ENCODE results near the gene SLAMF1. TPM values are rescaled to one million over a fixed set of nuclear protein-coding genes. Genes with fewer than 3 reads are reported as not detected.
A peak's percentile ranks its signal among the peaks of the same experiment; 100 is the strongest.

The SLAMF1 gene
- polyA plus RNA-seq, 3 donors = 0.13 to 0.65 TPM; not detected in 1

DNA sequence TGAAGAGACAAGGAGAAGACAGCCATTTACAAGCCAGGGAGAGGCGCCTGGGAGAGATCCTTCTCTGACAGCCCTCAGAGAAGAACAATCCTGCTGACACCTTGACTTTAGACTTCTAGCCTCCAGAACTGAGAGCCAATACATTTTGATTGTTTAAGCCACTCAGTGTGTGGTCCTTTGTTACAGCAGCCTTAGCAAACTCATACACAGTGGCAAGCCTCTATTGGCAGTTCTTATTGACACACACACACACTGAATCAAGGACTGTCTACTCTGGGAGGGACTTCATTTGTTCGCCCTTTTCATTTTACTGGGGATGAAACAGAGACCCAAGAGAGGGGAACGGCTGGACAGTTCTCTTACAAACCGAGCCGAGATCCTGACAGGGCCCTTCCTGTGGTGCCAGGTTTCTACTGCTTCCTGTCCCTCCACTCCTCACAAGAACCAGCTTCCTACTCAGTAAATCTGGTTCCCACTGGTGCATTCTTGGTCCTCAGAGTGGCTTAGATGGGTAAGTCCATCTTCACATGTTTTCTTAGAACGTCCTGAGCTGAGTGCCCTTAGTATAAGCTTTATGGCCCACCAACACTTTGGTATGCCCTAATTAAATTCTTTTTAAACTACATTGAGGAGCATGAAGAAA, 14.7 kb downstream of the SLAMF1 start:
- H3K9ac ChIP-seq (ENCODE audit: insufficient read depth, low read length, poor library complexity, severe bottlenecking) = no peak overlapping the region
- H3K27me3 ChIP-seq (ENCODE audit: control insufficient read depth in 2 of 2, insufficient read depth in 2 of 2, low read length in 2 of 2) = no peaks in the 10 kb centered on the region
- H3K9me3 Mint-ChIP-seq = peaks cover 0 to 2% (median 0%) of the 10 kb centered on the region in 7 donors
- H3K36me3 ChIP-seq (replicated peaks in 1 of 2; ENCODE audit: control insufficient read depth in 1 of 2, insufficient read depth in 2 of 2, low read length in 2 of 2) = no peaks in the 10 kb centered on the region
- peaks cover 35% of the 10 kb centered on the region for H3K4me1 Mint-ChIP-seq
- no peaks in the 10 kb centered on the region for H3K79me2 ChIP-seq (ENCODE audit: insufficient read depth, low read length)
- H3K27ac ChIP-seq (ENCODE audit: low read depth in 1 of 2, low read length in 2 of 2) = no peak overlapping the region
- no peak overlapping the region for H3K4me3 Mint-ChIP-seq
- intact Hi-C loops (cut with micrococcal nuclease) = no loop called here
- no peak for DNase-seq
- peaks cover 4 to 7% of the 10 kb centered on the region in 2 donors for H3K36me3 Mint-ChIP-seq
- H3K27ac Mint-ChIP-seq = peak overlapping the region in 1 of 7 donors; percentile 46
- TF ChIP-seq, protein P1, sequence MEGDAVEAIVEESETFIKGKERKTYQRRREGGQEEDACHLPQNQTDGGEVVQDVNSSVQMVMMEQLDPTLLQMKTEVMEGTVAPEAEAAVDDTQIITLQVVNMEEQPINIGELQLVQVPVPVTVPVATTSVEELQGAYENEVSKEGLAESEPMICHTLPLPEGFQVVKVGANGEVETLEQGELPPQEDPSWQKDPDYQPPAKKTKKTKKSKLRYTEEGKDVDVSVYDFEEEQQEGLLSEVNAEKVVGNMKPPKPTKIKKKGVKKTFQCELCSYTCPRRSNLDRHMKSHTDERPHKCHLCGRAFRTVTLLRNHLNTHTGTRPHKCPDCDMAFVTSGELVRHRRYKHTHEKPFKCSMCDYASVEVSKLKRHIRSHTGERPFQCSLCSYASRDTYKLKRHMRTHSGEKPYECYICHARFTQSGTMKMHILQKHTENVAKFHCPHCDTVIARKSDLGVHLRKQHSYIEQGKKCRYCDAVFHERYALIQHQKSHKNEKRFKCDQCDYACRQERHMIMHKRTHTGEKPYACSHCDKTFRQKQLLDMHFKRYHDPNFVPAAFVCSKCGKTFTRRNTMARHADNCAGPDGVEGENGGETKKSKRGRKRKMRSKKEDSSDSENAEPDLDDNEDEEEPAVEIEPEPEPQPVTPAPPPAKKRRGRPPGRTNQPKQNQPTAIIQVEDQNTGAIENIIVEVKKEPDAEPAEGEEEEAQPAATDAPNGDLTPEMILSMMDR (IDR thresholded peaks at IDR 0.05) = no peak
- H3K27me3 Mint-ChIP-seq (ENCODE audit: low read depth in 3 of 3) = peaks cover 0 to 2% (median 1%) of the 10 kb centered on the region in 3 donors
- WGBS (ENCODE audit: insufficient coverage) = 60% methylated on average over 3 of the region's 6 CpGs
- H3K4me3 ChIP-seq (replicated peaks in 1 of 3; ENCODE audit: low read depth in 2 of 3, low read length in 3 of 3) = no peak overlapping the region
- H3K4me2 ChIP-seq (replicated peaks; ENCODE audit: extremely low read depth, low read length, poor library complexity, severe bottlenecking) = no peak overlapping the region
- no peaks in the 10 kb centered on the region for H4K20me1 ChIP-seq (ENCODE audit: insufficient read depth, low read length)
- H3K4me1 ChIP-seq (ENCODE audit: control insufficient read depth in 1 of 2, insufficient read depth in 2 of 2, low read length in 2 of 2) = peaks cover 21 to 28% of the 10 kb centered on the region in 2 donors
- H2AFZ ChIP-seq (ENCODE audit: insufficient read depth, low read depth, low read length, poor library complexity, severe bottlenecking) = peak overlapping the region; percentile 12
- H3K9me3 ChIP-seq (replicated peaks in 1 of 2; ENCODE audit: control insufficient read depth in 1 of 2, insufficient read depth in 1 of 2, low read length in 2 of 2) = no peaks in the 10 kb centered on the region

DNA sequence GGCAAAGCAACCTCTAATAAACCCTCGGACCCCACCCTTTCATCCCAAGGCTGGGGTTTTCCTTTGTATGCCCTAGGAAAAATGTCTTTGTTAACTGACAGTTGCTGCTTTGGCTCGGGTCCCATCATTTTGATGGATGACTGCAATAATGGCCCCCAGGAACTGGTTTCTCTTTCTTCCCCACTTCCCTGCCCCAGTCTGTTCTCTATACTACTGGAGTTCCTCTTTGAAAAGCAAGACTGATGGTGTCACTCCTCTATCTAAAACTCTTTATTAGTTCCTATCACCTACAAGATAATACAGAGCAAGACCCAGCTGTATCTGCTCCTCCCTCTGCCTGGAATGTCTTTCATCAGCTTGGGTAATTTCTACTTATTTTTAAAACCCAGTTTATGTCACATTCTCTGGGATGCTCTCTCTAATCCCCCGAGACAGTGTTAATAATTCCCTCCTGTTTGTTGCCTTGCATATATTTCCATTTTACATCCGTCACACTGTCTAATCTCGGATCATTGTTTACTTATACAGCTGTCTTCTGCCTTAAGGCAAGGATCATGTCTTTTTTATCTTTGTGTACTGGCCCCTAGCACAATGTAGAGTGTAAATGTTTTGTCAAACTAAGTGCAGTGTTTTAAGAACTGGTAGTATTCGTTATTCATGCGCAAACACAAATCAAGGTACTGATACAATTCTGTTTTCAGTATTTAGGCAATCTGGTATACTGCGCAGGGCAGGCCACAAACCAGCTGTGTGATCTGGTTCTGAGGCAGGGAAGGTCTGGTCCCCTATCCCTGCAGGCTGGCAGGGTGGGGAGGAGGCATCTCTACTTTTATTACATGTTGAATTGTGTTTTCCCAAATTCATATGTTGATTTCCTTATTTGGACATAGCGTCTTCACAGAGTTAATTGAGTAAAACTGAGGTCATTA, 16.1 kb downstream of the SLAMF1 start:
- Mint-ChIP-seq H3K4me3 (peak overlapping the region in 1 of 2 donors; percentile 37), H3K27me3 (ENCODE audit: low read depth in 3 of 3) (peaks cover 1 to 3% (median 2%) of the 10 kb centered on the region in 3 donors), H3K27ac (peak overlapping the region; percentile 44 to 91 (median 80)), H3K9me3 (peaks cover 0 to 2% (median 0%) of the 10 kb centered on the region in 7 donors), H3K36me3 (peaks cover 0 to 2% of the 10 kb centered on the region in 2 donors), H3K4me1 (peaks cover 49% of the 10 kb centered on the region)
- H3K27ac ChIP-seq (ENCODE audit: low read depth in 1 of 2, low read length in 2 of 2) = peak overlapping the region in 1 of 2 donors; percentile 76
- no peaks in the 10 kb centered on the region for H4K20me1 ChIP-seq (ENCODE audit: insufficient read depth, low read length)
- H2AFZ ChIP-seq (ENCODE audit: insufficient read depth, low read depth, low read length, poor library complexity, severe bottlenecking) = no peak overlapping the region
- peak overlapping the region; percentile 47 for H3K4me2 ChIP-seq (replicated peaks; ENCODE audit: extremely low read depth, low read length, poor library complexity, severe bottlenecking)
- intact Hi-C loops (cut with micrococcal nuclease) = no loop called here
- DNase-seq = peak; percentile 28 to 45 (median 36)
- H3K4me1 ChIP-seq (ENCODE audit: control insufficient read depth in 1 of 2, insufficient read depth in 2 of 2, low read length in 2 of 2) = peaks cover 35 to 41% of the 10 kb centered on the region in 2 donors
- 77% methylated on average over 5 of the region's 9 CpGs for WGBS (ENCODE audit: insufficient coverage)
- TF ChIP-seq, protein P1 (IDR thresholded peaks at IDR 0.05) = no peak
- no peaks in the 10 kb centered on the region for H3K9me3 ChIP-seq (replicated peaks in 1 of 2; ENCODE audit: control insufficient read depth in 1 of 2, insufficient read depth in 1 of 2, low read length in 2 of 2)
- H3K79me2 ChIP-seq (ENCODE audit: insufficient read depth, low read length) = no peaks in the 10 kb centered on the region
- H3K27me3 ChIP-seq (ENCODE audit: control insufficient read depth in 2 of 2, insufficient read depth in 2 of 2, low read length in 2 of 2) = no peaks in the 10 kb centered on the region
- H3K9ac ChIP-seq (ENCODE audit: insufficient read depth, low read length, poor library complexity, severe bottlenecking) = no peak overlapping the region
- peak overlapping the region in 1 of 3 experiments; percentile 38 for H3K4me3 ChIP-seq (replicated peaks in 1 of 3; ENCODE audit: low read depth in 2 of 3, low read length in 3 of 3)
- H3K36me3 ChIP-seq (replicated peaks in 1 of 2; ENCODE audit: control insufficient read depth in 1 of 2, insufficient read depth in 2 of 2, low read length in 2 of 2) = no peaks in the 10 kb centered on the region

All from CD14-positive monocyte (primary cell).